Pancreas (tissue), 10 donors: ENCODE data around the gene DENND1A. TPM values are rescaled to one million over a fixed set of nuclear protein-coding genes. Genes with fewer than 3 reads are reported as not detected.

Experiments used
- ATAC-seq, 4 donors: fragments of 200-7000 bp; cut with Tn5 transposase; one replicate each; pipeline versions ENCODE4 v1.8.0 to v1.9.1; 2020; ENCODE audit warnings: mild to moderate bottlenecking in 4 of 4, moderate library complexity in 4 of 4
- DNase-seq, 6 donors: peaks; one replicate each; pipeline ENCODE4 v3.0.0-alpha.2; 2020
- FAIRE-seq: peaks from 2 replicates; lab custom pipeline; 2012; peaks lifted over from hg19 to GRCh38; lab: Jason Lieb, UNC
- H3K27ac ChIP-seq, 4 donors: fragments of 200-600 bp; sonication (generic); 1 replicate in 3 of 4; 2 replicates in 1 of 4; pipeline versions ENCODE4 v1.5.0 to v1.8.0; 2020
- H3K27me3 ChIP-seq, 4 donors: fragments of 200-600 bp; one replicate each; pipeline ENCODE4 v1.8.0; 2021
- H3K36me3 ChIP-seq, 3 donors: fragments of 200-600 bp; sonication (generic) in 1 of 3; one replicate each; pipeline versions ENCODE4 v1.5.0 to v1.8.0; 2020 to 2021
- H3K4me1 ChIP-seq, 3 donors: fragments of 200-600 bp; one replicate each; pipeline ENCODE4 v1.8.0; 2021
- H3K4me3 ChIP-seq, 4 donors: fragments of 200-600 bp; sonication (generic) in 2 of 4; one replicate each; pipeline versions ENCODE4 v1.5.0 to v1.8.0; 2020 to 2021
- H3K9me3 ChIP-seq, 4 donors: fragments of 200-600 bp; one replicate each; pipeline ENCODE4 v1.8.0; 2021
- WGBS, 2 donors: extraction: QIAGEN DNeasy Blood & Tissue Kit; methylation state at CpG; one replicate each; pipeline ENCODE4 v1.1.7; 2013; 5-methylcytosine and 5-hydroxymethylcytosine counted together
- intact Hi-C, 3 donors: fragments of 100-400 bp; cut with DNase I; formaldehyde crosslinking; loops; one replicate each; pipeline versions ENCODE4 v1.11.1 to v1.14.2; 2022
- polyA plus RNA-seq, 2 donors: library from polyadenylated mRNA; stranded (reverse); fragments of 200-250 nt; gene quantifications; one replicate each; pipeline ENCODE4 v1.2.3, GENCODE V29; 2013
- total RNA-seq, 6 donors: library from RNA; stranded (reverse); fragmentation: NEBNext Ultra II Directional in 4 of 6; extraction: Animal tissue kit (Norgen Biotek cat#: 25700) in 4 of 6; gene quantifications; one replicate each; pipeline versions ENCODE4 v1.2.1 to v1.2.4, GENCODE V29; 2021 to 2023
- TF ChIP-seq, protein P1 (sequence below), 4 donors: fragments of 200-600 bp; sonication (generic) in 3 of 4; IDR thresholded peaks; one replicate each; pipeline versions ENCODE4 v1.5.0 to v1.8.0; 2021; ENCODE audit warnings: antibody characterized with exemption in 4 of 4
- donor health status: healthy with polysubstance abuse.
- donor health status: DM: no; HTN: no; CAD: no; lungs with moderate emphysema.
- donor health status: DM: no; HTN: no; CAD: no.
- donor health status: control.
- donor health status: control.
- donor health status: Bipolar disorder and iron deficiency.
- donor health status: DM: yes; HTN: yes; CAD: no.
- donor health status: DM: no; HTN: no; CAD: no.
- donor health status: DM: no; HTN: no; CAD: no.
- donor health status: DM: yes; HTN: yes; CAD: no.

Gene DENND1A
- total and polyA plus RNA-seq, 8 donors: 4.5 to 8.3 (median 5.6) TPM

DNA sequence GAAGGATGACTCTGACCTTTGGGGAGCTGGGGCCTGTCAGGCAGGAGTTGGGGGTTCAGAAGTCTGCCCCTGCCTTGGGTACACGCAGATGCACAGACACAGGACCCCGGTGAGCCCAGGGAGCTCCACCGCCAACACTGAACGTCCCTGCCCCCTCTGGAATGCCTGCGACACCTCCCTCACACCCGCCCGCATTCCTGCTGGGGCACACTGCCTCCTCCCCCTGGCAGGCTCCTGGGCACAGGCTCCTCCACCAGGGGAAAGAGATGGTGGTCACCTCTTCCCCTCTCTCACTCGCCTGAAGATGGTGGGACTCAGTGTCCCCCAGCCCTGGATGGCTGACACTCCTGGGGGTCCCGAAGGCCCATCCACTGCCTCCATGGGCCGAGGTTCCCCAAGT, 561.9 kb downstream of the DENND1A start:
- Histone ChIP-seq H3K4me1 (no peaks in the 10 kb centered on the region), H3K36me3 (no peaks in the 10 kb centered on the region), H3K9me3 (no peaks in the 10 kb centered on the region), H3K4me3 (no peak overlapping the region), H3K27ac (no peak overlapping the region), H3K27me3 (peaks cover 0 to 9% (median 0%) of the 10 kb centered on the region in 4 donors)
- no peak for FAIRE-seq
- intact Hi-C loops: loop anchor here in 1 of 3 donors (10.0 kb wide), 1 partner anchor 57 kb away; no protein-coding TSS in a partner anchor
- TF ChIP-seq, protein P1, sequence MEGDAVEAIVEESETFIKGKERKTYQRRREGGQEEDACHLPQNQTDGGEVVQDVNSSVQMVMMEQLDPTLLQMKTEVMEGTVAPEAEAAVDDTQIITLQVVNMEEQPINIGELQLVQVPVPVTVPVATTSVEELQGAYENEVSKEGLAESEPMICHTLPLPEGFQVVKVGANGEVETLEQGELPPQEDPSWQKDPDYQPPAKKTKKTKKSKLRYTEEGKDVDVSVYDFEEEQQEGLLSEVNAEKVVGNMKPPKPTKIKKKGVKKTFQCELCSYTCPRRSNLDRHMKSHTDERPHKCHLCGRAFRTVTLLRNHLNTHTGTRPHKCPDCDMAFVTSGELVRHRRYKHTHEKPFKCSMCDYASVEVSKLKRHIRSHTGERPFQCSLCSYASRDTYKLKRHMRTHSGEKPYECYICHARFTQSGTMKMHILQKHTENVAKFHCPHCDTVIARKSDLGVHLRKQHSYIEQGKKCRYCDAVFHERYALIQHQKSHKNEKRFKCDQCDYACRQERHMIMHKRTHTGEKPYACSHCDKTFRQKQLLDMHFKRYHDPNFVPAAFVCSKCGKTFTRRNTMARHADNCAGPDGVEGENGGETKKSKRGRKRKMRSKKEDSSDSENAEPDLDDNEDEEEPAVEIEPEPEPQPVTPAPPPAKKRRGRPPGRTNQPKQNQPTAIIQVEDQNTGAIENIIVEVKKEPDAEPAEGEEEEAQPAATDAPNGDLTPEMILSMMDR (IDR thresholded peaks at IDR 0.05): no peak
- peak in 1 of 6 donors; percentile 55 for DNase-seq
- WGBS, 2 donors: 65 to 72% methylated on average over 10 of the region's 10 CpGs
- no peak for ATAC-seq

- H3K27me3 ChIP-seq: no peaks in the 10 kb centered on the region
- DNase-seq (peak in 1 of 6 donors; percentile 57), FAIRE-seq (no peak), ATAC-seq (no peak)
- H3K4me1 ChIP-seq: no peaks in the 10 kb centered on the region
- no peak overlapping the region for H3K27ac ChIP-seq
- 31 to 38% methylated on average over 63 to 67 of the region's 67 CpGs for WGBS, 2 donors
- no peaks in the 10 kb centered on the region for H3K9me3 ChIP-seq
- no peak overlapping the region for H3K4me3 ChIP-seq
- TF ChIP-seq, protein P1 (IDR thresholded peaks at IDR 0.05): no peak
- intact Hi-C loops: loop anchor here in 1 of 3 donors (10.0 kb wide), 1 partner anchor 59 kb away; no protein-coding TSS in a partner anchor
- H3K36me3 ChIP-seq: no peaks in the 10 kb centered on the region
These were observed 563.9 kb downstream of the DENND1A start for GRCh38 chr9:123365881-123366528.

DNA sequence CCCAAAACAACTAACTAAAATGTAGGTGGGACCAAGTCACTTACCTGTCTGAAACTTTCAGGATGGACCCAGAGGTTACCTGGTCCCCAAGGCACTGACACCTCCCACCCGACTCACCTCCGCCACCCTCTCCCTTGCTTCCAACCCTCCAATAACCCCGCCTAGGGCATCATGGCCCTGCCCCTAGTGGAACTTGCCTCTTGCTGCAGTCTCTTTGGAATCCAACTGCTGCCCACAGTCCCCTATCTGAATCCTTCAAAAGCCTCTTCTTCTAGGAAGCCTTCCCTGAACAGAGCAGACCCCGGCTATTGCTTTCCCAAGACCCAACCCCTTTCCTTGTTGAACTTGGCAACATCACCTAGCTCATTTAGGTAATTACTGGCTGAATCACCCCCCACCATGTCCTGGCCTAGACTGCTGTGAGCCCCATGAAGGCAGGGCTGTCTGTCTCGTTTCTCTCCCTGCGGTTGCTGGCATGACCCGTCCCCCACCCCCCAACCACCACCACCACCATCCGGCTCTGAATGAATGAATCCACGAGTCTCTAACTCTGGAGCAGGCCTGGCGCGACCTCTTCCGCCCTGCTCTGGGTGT, 564.5 kb downstream of the DENND1A start:
- peak in 1 of 6 donors; percentile 21 for DNase-seq
- H3K36me3 ChIP-seq: no peaks in the 10 kb centered on the region
- ATAC-seq: no peak
- no peaks in the 10 kb centered on the region for H3K9me3 ChIP-seq
- H3K27ac ChIP-seq: no peak overlapping the region
- 71 to 77% methylated on average over 12 of the region's 12 CpGs for WGBS, 2 donors
- TF ChIP-seq, protein P1 (IDR thresholded peaks at IDR 0.05): no peak
- FAIRE-seq: no peak
- H3K4me1 ChIP-seq: no peaks in the 10 kb centered on the region
- intact Hi-C loops: loop anchor here in 1 of 3 donors (10.0 kb wide), 1 partner anchor 59 kb away; no protein-coding TSS in a partner anchor
- H3K4me3 ChIP-seq: no peak overlapping the region
- no peaks in the 10 kb centered on the region for H3K27me3 ChIP-seq

- no peaks in the 10 kb centered on the region for H3K27me3 ChIP-seq
- no peak for FAIRE-seq
- no peaks in the 10 kb centered on the region for H3K36me3 ChIP-seq
- H3K4me1 ChIP-seq: no peaks in the 10 kb centered on the region
- DNase-seq: peak in 1 of 6 donors; percentile 42
- no peaks in the 10 kb centered on the region for H3K9me3 ChIP-seq
- no peak overlapping the region for H3K4me3 ChIP-seq
- TF ChIP-seq, protein P1 (IDR thresholded peaks at IDR 0.05): no peak
- H3K27ac ChIP-seq: no peak overlapping the region
- intact Hi-C loops: loop anchor here in 1 of 3 donors (10.0 kb wide), 1 partner anchor 60 kb away; no protein-coding TSS in a partner anchor
- WGBS, 2 donors: 74 to 79% methylated on average over 11 of the region's 11 CpGs
- ATAC-seq: no peak
These were observed 565.6 kb downstream of the DENND1A start for GRCh38 chr9:123364241-123364824.
